NCI-H187 treated with DMSO at 0.1 percent for 48 hours (cell line): ENCODE measurements around the gene PRR23E.

Experiments used
- DNase-seq: peaks from one replicate; lab custom pipeline; 2025; lab: John Stamatoyannopoulos, UW

PRR23E gene

DNA sequence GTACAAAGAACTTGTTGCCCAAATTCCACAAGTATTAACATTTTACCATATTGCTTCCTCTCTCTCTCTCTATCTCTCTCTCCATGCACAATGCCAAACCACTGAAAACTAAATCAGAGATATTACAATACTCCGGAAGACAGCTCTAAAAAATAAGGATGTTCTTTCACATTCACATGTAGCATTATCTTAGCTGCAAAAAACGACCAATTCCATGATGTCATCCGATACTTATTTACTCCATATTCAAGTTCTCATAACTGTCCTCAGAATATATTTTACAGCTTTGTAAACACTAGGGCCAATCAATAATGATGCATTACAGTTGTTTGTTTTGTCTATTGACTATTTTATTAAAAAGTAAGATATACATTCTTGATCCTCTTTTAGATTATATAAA lies 7.7 kb upstream of the PRR23E start:
- DNase-seq: no peak

DNA sequence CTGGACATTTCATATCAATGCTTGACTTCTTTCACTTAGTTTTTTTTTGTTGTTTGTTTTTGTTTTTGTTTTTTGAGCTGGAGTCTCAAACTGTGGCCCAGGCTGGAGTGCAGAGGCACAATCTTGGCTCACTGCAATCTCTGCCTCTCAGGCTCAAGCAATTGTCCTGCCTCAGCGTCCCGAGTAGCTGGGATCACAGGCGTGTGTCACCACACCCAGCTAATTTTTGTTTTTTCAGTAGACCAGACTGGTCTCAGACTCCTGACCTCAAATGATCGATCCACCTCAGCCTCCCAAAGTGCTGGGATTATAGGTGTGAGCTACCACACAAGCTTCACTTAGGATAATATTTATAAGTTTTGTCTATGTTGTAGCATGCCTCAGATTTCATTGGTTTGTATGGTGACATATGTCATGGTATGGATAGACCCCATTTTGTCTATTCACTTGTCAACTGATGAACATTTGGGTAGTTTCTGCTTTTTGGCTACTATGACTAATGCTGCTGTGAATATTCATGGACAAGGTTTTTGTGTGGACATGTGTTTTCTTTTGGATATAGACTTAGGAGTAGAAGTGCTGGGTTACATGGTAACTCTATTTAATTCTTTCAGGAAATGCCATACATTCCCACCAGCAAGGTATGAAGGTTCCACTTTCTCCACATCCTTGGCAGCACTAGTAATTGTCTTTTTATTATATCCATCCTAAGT lies 6.8 kb upstream of the PRR23E start:
- DNase-seq: no peak

DNA sequence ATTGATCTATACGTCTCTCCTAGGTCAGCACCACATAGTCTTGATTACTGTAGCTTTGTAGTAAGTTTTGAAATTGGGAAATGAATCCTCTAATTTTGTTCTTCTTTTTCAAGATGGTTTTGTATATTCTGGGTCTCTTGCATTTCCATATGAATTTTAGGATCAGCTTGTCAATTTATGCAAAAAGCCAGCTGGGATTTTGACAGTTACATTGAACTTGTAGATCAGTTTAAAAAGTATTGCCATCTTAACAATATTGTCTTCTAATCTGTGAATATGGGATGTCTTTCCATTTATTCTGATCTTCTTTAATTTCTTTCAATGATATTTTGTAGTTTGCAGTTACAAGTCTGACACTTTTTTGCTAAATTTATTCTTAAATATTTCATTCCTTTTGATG lies 5.6 kb upstream of the PRR23E start:
- no peak for DNase-seq

DNA sequence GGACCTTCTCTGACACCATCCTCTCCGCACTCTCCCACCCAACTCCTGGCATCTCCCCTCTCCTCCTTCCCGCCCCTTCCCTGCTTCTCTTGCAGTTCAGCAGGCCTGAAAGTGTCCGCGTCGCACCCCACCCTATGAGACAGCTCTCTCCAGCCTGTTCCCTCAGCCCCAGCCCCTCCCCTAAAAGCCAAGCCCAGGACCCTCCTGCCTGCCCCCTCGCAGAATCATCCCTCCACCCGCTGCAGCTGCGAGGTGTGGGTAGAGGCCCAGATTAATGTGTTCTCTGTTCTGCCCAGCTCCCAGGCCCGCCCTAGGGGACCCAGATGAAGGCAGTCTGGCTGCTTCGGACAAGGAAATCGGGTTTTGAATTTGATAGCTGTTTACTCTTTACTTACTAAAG lies 410 bp downstream of the PRR23E start:
- DNase-seq: no peak

- no peak for DNase-seq
Measured at GRCh38 chr3:127193775-127194174, 844 bp downstream of the PRR23E start.

GRCh38 chr3:127194601-127195187 lies 1.8 kb downstream of the PRR23E start:
- no peak for DNase-seq

GRCh38 chr3:127195417-127195816 lies 2.5 kb downstream of the PRR23E start:
- no peak for DNase-seq

DNA sequence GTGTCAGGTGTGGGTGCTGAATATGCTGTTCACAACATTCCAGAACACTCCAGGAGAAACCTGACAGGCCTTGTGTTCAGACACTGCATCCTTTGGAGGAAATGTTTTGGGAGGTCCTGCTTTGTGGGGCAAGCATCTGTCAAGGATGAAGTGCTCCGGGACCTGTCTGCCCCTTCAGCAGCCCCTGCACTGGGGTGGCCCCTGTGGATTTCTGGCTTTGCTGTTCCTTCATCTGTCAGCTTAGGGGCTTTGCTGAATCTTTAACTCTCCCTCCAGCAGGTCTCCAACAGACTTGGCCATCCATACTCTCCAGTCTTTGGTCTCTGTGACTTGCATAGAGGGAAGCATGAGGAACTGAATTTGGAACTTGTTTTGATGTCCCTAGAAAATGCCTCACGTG lies 3.1 kb downstream of the PRR23E start:
- DNase-seq: no peak

DNA sequence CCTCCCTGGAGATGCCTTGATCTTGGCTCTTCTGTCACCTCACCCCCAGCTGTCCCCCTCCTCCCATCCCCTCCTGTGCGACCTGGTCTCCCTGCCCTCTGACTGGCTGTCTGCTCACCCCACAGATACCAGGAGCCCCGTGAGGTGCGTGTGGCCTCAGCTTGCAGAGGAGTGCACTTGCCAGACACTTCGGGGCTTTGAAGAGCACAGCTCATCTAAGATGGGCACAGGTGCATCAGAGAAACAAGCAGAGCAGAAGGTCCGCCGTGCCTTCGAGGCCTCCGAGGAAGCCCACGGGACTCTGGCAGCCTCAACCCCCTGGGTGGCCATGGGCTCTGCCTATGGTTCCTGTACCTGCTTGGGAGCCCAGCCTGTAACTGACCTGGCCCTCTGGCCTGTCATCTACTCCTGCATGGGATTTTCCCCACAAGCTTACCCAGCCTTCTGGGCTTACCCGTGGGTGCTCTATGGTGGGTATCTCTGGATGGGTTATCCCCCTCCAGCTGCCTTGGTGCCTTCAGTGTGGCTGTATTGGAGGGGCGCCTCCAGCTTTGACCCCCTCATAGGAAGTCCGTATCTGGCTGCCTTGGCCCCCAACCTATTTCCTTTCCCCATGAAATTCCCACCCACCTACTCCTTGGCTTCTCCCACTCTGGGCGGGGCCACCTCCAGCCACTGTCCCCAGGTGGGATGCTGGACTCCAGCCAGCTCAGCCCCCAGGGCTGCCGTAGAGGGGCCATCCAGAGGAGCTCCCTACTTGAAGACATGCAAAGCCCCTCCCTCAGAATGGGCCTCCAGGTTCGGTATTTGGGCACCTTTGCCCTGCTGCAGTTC lies 3.8 kb downstream of the PRR23E start:
- no peak for DNase-seq

DNA sequence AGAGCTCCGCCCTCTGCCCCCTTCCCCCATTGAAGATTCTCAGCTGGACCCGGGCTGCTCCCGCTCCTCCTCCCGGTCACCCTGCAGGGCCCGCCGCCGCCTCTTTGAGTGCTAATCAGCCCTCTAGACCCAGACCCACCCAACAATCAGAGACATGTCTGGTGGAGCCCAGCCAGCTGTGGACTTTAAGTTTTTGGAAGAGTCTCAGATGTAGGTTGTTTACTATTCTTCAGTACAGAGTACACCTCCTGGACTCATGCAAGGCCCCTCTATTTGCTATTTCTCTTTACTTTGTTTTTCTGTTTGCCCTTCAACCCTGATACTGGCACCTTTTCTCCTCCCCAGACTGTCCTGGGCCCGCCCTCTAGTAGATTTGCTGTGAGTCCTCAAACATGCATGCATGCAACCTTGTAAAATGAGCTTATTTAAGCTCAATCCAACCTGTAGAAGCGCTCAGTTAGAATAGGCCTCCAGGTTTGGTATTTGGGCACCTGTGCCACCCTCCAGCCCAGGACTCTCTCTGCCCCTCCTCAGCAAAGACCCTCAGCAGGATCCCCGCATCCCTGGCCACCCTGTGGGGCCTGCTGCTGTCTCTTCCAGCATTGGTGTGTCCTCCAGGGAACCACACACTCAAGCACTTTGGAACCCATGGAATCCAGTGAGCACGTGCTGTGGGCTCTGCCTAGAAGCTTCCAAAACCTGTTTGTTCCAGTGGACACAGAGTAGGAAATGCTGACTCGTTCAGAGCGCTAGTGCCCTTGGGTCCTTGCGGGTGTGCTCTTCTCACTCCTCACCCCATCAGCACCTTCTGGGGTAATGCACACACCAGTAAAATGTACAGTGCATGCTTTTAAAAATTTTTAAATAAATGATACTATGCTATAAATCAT lies 4.6 kb downstream of the PRR23E start:
- no peak for DNase-seq

- DNase-seq: no peak
Measured at GRCh38 chr3:127200086-127200691, 7.3 kb downstream of the PRR23E start.

- no peak for DNase-seq
Measured at GRCh38 chr3:127203024-127203423, 10.1 kb downstream of the PRR23E start.

DNA sequence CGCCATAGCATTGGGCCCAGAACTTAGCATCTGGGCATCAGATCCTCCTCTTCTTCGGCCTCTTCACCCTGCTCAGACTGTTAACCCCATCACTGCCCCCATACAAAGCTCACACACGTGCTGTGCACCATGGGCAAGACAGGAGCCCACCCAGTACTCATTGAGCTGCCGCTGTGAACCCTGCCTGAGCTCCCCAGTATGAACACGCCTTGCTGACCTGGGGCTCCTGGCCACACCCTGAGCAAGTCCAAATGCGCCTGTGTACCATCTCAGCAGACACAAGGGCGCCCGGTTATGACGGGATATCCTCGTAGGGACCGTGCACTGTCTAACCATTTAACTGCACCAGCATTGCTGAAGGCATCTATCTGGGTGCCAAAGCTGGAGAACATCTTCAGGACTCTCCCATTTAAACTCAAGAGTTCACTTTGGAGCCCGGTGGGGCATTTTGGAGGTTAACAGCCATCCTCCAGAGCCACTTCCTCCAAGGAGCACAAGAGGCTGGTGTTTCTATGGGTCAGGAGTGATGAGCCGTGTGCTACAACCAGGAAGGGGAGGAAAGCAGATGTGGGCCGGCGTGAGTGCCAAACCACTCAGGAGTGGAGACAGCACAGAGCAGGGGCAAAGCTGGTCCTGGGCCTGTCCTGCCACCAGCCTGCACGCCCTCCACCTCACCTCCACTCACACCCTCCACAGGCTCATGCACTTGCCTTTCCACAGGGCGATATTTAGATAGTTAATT lies 12.1 kb downstream of the PRR23E start:
- DNase-seq: no peak

DNA sequence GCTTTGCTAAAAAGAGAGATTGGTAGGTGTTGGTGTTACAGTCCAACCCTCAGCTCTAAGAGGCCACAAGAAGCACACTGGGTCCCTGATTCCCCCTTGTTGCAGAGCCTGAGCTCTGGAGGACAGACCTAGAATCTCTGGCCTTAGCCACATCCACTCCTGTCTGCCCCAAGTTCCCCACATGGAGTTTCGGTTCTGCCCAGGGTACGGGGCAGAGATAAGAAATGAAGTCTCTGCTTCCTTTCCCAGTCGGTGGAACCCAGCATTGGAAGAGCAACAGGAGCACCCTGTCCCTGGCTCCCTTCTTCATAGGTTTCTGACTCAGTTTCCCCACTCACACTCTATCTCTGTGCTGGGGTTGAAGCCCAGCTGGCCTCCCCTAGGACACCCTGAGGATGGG lies 13.2 kb downstream of the PRR23E start:
- no peak for DNase-seq

GRCh38 chr3:127206611-127207516 lies 13.9 kb downstream of the PRR23E start:
- DNase-seq: no peak

DNA sequence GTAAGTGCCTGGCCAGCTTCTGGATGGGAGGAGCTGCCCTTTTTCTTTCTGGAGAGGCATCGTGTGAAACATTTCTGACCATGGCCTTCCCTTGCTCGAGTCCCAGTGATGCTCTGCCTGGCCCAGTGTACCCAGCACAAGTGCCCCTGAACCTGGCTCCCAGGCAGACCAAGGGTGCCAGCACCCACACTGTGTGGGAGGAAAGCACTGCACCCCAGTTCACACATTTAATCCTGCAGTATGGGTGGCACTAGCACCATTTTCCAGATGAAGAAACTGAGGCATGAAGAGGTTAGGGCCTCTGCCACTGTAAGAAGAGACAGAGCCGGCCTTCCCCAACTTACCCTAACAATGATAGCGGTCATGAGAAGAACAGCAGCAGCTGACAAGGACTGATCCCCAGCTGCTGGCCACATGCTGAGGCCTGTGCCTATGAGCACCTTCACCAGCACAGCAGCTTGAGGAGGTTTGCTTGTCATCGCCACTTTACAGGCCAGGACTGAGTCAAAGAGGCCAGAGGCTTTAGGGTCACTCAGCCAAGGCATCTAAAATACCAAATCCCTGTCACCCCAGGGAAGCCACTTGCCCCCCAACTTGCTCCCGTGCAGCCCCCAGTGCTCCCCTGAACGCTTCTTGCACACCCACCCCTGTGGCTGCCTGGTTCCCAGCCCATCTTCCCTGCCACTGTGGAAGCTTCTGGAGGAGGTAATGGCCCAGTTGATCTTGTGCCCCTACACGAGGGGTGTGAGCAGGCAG lies 15.0 kb downstream of the PRR23E start:
- no peak for DNase-seq

- DNase-seq: no peak
Measured at GRCh38 chr3:127208483-127209100, 15.7 kb downstream of the PRR23E start.

- DNase-seq: no peak
Measured at GRCh38 chr3:127209155-127209839, 16.4 kb downstream of the PRR23E start.
